DMS79 (cell line): Measurements from ENCODE around the gene CD93.

ENCODE experiments used
- DNase-seq: peaks from one replicate; lab custom pipeline; 2025; lab: John Stamatoyannopoulos, UW

The CD93 gene

GRCh38 chr20:23034721-23035671 is 51.1 kb downstream of the CD93 start, which contains the start of gene SSTR4:
Gene SSTR4 (plus strand): TSS chr20:23035312. CDS start chr20:23035484, 172 bp downstream.
- DNase-seq = no peak

GRCh38 chr20:23033918-23034317 is 52.2 kb downstream of the CD93 start:
- DNase-seq = no peak

GRCh38 chr20:23032750-23033078 is 53.4 kb downstream of the CD93 start:
- DNase-seq = no peak

GRCh38 chr20:23032056-23032749 is 53.9 kb downstream of the CD93 start:
- DNase-seq = no peak

GRCh38 chr20:23031346-23031745 is 54.8 kb downstream of the CD93 start:
- no peak for DNase-seq
